SU-DHL-6 (cell line): ENCODE data around the gene RPL32.

Source experiments
- CTCF ChIP-seq: fragments of 200-600 bp; sonication (generic); IDR thresholded peaks from one replicate; pipeline ENCODE4 v1.5.1; 2017; ENCODE audit warnings: antibody characterized with exemption, mild to moderate bottlenecking, low read length, moderate library complexity; ENCODE audit not compliant: insufficient read depth, poor library complexity, severe bottlenecking
- EZH2phosphoT487 ChIP-seq: fragments of 200-600 bp; sonication (generic), shearing (Covaris generic); conservative IDR thresholded peaks from 2 replicates; pipeline ENCODE4 v1.6.1; 2018; ENCODE audit warnings: mild to moderate bottlenecking, antibody characterized with exemption, low read length, moderate library complexity, mixed read lengths

- TF ChIP-seq CTCF: no peak
- TF ChIP-seq EZH2phosphoT487: no peak
Measured at GRCh38 chr3:12884790-12885582, 43.6 kb upstream of the RPL32 start.
